ENCODE measurements around the gene OSTM1. TPM values are rescaled to one million over a fixed set of nuclear protein-coding genes. Genes with fewer than 3 reads are reported as not detected.

OSTM1 gene
- total and polyA plus RNA-seq, 2 of the 13 experiments (the other 11 are each of a cell fraction or from before 2014, with no cell fraction given): 8.7 to 20.5 TPM

DNA sequence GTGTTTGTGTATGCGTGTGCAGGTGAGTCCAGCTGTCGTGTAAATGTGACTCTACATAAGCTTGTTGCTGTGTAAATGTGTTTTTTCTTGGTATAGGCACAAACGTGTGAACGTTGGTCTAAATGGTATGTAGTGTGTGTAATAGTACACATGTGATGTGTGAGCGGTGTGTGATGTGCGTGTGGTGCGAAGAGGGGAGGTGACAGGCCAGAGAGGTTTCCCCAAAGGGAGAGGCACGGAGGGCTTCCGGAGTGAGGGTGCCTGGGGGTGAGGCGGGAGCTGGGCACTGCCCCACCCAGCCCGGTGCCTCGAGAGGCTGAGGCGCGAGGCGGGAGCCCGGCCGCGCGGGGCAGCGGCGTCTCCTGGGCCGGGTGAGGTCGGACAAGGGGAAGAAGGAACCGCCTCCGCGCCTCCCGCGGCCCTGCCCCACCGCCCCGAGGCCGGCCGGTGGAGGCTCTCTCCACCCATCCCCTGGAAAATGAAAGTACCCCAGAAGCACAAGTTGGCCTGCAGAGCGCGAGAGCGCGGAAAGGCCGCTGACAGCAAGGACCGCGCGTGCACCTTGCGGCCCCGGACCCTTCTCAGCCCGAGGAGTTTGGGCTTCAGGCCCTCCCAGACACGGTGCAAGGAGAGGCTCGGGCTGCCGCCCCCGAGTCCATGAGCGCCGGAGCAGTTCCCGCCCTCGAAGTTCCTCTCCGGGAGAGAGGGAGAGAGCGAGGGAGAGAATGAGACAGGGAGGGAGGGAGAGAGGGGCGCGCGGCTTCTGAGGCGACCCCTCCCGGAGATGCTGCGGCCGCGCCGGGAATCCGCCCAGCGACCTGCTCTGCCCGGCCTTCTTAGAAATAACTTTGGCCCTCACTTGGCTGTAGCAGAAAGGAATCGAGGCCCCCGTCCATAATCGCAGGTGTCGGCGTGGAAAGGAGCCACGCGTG, 43.2 kb upstream of the OSTM1 start (continued):
- TF ChIP-seq, protein P1, sequence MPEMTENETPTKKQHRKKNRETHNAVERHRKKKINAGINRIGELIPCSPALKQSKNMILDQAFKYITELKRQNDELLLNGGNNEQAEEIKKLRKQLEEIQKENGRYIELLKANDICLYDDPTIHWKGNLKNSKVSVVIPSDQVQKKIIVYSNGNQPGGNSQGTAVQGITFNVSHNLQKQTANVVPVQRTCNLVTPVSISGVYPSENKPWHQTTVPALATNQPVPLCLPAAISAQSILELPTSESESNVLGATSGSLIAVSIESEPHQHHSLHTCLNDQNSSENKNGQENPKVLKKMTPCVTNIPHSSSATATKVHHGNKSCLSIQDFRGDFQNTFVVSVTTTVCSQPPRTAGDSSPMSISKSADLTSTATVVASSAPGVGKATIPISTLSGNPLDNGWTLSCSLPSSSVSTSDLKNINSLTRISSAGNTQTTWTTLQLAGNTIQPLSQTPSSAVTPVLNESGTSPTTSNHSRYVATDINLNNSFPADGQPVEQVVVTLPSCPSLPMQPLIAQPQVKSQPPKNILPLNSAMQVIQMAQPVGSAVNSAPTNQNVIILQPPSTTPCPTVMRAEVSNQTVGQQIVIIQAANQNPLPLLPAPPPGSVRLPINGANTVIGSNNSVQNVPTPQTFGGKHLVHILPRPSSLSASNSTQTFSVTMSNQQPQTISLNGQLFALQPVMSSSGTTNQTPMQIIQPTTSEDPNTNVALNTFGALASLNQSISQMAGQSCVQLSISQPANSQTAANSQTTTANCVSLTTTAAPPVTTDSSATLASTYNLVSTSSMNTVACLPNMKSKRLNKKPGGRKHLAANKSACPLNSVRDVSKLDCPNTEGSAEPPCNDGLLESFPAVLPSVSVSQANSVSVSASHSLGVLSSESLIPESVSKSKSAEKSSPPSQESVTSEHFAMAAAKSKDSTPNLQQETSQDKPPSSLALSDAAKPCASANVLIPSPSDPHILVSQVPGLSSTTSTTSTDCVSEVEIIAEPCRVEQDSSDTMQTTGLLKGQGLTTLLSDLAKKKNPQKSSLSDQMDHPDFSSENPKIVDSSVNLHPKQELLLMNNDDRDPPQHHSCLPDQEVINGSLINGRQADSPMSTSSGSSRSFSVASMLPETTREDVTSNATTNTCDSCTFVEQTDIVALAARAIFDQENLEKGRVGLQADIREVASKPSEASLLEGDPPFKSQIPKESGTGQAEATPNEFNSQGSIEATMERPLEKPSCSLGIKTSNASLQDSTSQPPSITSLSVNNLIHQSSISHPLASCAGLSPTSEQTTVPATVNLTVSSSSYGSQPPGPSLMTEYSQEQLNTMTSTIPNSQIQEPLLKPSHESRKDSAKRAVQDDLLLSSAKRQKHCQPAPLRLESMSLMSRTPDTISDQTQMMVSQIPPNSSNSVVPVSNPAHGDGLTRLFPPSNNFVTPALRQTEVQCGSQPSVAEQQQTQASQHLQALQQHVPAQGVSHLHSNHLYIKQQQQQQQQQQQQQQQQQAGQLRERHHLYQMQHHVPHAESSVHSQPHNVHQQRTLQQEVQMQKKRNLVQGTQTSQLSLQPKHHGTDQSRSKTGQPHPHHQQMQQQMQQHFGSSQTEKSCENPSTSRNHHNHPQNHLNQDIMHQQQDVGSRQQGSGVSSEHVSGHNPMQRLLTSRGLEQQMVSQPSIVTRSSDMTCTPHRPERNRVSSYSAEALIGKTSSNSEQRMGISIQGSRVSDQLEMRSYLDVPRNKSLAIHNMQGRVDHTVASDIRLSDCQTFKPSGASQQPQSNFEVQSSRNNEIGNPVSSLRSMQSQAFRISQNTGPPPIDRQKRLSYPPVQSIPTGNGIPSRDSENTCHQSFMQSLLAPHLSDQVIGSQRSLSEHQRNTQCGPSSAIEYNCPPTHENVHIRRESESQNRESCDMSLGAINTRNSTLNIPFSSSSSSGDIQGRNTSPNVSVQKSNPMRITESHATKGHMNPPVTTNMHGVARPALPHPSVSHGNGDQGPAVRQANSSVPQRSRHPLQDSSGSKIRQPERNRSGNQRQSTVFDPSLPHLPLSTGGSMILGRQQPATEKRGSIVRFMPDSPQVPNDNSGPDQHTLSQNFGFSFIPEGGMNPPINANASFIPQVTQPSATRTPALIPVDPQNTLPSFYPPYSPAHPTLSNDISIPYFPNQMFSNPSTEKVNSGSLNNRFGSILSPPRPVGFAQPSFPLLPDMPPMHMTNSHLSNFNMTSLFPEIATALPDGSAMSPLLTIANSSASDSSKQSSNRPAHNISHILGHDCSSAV (CRISPR knock-in tag; IDR thresholded peaks at IDR 0.05; ENCODE audit: borderline replicate concordance): no peak
- TF ChIP-seq PHF20 (CRISPR knock-in tag; IDR thresholded peaks at IDR 0.05) (no peak), ZFAT (CRISPR knock-in tag; conservative IDR thresholded peaks at IDR 0.05) (no peak), GATA4 (IDR thresholded peaks at IDR 0.05; ENCODE audit: borderline replicate concordance, low read depth) (no peak), FOXK2 (IDR thresholded peaks at IDR 0.05) (no peak)
- TF ChIP-seq, protein P2, sequence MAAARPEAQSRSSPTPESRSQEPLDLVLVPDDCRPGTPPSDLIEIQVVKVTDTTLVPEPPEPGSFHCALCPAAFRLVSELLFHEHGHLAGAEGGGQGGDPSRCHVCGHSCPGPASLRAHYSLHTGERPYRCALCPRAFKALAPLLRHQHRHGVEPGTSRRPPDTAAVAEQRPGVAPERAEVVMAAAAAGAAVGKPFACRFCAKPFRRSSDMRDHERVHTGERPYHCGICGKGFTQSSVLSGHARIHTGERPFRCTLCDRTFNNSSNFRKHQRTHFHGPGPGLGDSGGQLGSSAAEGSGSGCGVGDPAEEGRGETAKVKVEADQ (CRISPR knock-in tag; IDR thresholded peaks at IDR 0.05; ENCODE audit: borderline replicate concordance): no peak
- TF ChIP-seq, protein P3, sequence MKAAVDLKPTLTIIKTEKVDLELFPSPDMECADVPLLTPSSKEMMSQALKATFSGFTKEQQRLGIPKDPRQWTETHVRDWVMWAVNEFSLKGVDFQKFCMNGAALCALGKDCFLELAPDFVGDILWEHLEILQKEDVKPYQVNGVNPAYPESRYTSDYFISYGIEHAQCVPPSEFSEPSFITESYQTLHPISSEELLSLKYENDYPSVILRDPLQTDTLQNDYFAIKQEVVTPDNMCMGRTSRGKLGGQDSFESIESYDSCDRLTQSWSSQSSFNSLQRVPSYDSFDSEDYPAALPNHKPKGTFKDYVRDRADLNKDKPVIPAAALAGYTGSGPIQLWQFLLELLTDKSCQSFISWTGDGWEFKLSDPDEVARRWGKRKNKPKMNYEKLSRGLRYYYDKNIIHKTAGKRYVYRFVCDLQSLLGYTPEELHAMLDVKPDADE (CRISPR knock-in tag; IDR thresholded peaks at IDR 0.05): no peak
